Nucleus accumbens (tissue), 56 donors: ENCODE measurements around the gene SLC4A11.

Experiments
- DNase-seq, 56 donors: peaks; one replicate each; lab custom pipeline; 2025; lab: John Stamatoyannopoulos, UW

Gene SLC4A11

DNA sequence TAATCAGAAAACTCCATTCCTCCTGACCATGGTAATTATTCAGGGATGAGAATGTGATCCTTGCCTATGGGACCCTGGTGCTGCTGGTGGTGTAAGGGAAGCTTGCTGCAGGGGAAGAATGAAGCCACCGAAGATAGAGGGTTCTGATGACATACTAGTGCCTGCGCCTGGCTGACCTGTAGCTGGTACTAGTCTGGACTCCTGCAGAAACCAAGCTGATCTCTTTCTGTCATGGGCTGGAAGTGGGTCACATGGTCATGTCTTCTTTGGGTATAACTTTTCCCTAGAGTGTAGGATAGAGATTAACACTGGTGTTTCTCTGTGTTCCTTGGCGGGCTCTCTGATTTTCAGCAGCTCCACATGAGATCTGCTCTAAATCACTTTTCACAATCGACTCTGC lies 8.6 kb upstream of the SLC4A11 start:
- DNase-seq = no peak

DNA sequence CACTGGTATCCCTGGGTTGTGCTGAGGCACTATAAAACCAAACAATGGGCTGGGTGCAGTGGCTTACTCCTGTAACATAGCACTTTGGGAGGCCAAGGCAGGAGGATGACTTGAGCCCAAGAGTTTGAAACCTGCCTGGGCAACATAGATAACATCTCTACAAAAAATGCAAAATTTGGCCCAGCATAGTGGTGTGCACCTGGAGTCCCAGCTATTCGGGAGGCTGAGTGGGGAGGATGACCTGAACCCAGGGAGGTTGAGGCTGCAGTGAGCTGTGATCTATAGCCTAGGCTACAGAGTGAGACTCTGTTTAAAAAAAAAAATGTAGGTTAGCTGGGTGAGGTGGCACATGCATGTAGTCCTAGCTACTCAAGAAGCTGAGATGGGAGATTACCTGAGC lies 7.7 kb upstream of the SLC4A11 start:
- DNase-seq = no peak

- no peak for DNase-seq
Measured at GRCh38 chr20:3245711-3246110, 6.7 kb upstream of the SLC4A11 start.

DNA sequence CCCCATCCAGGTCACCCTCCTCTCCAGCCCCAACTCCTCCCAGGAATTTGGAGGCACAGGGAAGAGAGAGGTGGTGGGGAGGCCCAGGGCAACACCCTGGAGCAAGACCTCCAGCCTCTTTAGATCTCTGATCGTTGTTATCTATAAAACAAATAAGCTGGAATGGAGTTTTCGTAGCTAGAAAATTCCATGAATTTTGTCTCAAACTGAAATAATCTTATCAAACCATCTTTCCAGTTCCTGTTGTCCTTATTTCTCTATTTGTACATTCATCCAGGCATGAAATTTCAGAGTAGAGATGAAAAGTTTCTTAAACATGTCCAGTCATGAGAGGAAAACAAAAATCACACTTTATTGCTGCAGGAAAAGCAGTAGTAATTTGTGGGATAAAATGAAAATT lies 6.2 kb upstream of the SLC4A11 start:
- no peak for DNase-seq

- DNase-seq = no peak
Measured at GRCh38 chr20:3244613-3245012, 5.6 kb upstream of the SLC4A11 start.

GRCh38 chr20:3243718-3244358 lies 4.8 kb upstream of the SLC4A11 start:
- no peak for DNase-seq

DNA sequence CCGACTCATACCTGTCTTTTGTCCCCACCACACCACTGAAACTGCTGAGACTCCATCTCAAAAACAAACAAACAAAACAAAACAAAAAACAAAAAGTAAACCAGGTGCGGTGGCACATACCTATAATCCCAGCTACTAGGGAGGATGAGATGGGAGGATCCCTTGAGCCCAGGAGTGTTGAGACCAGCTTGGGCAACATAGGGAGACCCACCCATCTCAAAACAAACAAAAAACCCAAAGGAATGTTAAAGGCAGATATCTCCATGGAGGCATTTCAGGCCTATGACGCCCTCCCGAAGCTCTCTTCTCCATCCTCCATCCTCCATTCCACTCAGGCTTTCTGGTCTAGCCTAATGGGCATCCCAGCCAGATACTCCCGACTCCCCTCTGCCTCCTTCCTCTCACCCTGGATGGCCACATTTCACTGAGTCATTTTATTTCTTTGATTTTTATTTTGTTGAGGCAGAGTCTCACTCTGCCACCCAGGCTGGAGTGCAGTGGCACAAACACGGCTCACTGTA lies 3.2 kb upstream of the SLC4A11 start:
- no peak for DNase-seq

- DNase-seq = no peak
Measured at GRCh38 chr20:3240776-3241363, 1.9 kb upstream of the SLC4A11 start.

DNA sequence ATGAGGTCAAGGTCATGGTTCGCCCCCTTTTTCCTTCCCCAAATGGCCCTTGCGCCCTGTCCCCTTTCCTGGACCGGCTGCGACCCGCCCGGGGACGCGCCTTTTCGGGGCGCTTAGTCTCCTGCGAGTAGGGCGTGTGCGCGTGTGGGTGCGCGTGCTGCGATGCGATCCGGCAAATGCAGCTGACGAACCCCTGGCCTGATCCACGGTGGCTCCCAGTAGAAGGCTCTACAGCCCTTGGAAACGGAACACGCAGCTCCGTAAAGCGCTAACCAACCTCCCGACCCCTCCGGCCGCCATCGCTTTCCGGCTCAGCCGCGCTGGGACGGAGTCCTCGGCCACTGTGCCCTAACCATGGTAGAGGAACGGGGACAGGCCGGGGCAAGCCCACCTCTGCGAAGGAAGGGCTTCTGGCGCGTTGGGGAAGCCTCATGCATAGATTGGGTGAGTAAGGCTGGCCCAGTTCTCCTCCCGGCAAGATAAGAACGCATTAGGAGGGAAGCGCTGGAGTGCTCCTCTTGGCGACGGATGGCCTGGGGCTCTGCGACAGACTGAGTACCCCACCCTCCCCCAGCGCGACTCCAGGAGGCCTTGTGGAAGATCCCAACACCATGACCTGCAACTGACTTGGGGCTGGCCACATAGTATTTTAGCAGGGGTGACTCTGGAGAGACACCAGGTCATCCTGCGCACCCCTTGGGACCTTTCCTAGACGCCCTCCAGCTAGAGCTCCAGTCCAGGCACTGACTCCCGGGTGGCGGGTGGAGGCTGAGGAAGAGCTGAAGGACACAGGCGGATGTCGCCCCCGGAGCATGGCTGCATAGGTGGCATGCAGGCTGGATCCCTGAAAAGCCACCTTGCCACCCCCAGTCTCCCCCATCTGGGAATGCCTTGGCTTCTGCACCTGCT lies 1.1 kb upstream of the SLC4A11 start:
- DNase-seq = no peak

DNA sequence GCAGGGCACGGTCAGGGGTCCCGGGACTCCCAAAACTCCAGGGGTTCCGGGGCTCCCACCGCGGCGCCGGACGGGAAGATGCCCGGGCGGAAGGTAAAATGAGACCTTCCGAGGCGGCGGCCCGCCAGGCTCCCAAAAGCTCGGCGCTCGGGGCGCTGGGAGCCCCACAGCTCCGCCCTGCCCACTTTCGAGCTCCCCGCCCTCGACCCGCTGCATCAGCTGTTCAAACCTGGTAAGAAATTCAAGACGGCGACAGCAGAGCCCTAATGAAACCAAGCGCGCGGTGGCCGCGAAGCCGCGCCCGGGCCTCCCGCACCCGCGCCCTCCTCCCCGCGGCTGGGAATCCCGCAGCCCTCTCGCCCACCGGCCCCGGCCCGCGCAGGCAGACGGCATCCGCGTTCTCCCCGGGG lies 369 bp downstream of the SLC4A11 start:
- no peak for DNase-seq

DNA sequence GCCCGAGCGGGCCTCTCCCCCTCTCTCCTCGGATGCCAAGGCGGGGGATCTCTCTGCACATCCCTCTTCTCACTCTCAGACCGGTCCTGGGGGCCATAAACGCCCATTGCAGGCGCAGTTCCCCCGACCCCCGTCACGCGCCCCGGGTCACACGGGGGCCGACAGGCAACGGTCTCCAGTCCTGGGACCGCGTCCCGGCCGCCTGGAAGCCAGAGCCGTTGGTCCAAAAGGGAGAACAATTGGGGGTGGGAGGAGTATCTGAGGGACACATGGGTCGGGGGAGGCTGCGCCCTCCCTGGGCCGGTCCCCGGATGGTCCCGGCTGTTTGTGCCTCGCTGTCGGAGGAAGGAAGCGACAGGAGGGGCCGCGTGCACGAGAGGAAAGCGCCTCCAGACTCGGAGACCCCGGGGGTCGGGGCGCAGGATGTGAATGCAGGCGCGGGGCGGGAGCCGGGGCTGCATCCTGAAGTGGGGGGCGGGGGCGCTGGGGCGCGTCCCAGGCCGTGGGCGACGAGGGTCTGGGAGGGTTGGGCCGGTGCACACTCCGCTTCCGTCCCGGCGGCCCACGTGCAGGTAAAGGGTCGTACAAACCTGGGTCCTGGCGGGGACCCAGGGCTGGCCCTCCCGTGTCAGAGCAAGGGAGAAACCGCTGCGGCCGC lies 903 bp downstream of the SLC4A11 start:
- DNase-seq = no peak

DNA sequence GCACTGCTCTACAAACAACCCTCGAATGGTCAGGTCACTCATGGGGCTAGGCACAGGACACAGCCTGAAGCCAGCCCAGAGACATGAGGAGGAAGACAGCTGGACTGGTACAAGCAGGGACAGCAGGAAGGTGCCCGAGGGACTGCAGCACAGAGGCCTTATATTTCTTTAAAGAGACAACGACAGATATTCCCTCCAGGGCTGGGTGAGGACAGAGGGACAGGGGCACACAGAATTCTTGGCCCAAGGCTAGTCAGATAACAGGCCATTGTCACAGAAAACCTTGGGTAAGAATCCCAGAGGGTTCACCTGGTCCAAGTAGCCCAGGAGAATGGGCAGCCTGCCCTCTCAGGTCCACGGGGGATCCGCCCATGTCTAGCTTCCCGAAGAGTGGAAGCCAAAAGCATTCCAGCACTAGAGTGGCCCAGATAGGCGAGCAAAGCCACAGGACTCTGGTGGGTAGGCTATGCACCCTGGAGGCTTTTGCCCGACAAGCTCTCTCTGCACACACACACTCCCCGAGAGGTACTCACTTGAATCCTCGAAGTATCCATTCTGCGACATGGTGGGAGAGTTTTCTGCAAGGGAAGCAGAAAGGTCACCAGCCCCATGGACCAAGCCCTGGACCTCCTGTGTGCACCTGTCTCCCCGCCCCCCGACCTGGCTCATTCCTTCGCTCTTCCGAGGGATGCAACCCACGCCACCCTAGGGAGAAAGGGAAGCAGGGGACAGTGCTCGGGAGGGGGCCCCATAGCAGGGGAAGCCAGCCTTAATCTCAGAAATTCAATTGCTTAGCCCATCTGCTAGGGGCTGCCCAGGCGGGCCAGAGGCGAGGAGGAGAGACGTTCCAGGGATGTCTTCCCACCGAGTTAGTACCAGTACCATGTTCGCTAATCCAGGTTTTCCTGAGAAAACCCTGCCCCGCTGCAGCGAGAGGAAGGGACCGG lies 1.7 kb downstream of the SLC4A11 start:
- no peak for DNase-seq

DNA sequence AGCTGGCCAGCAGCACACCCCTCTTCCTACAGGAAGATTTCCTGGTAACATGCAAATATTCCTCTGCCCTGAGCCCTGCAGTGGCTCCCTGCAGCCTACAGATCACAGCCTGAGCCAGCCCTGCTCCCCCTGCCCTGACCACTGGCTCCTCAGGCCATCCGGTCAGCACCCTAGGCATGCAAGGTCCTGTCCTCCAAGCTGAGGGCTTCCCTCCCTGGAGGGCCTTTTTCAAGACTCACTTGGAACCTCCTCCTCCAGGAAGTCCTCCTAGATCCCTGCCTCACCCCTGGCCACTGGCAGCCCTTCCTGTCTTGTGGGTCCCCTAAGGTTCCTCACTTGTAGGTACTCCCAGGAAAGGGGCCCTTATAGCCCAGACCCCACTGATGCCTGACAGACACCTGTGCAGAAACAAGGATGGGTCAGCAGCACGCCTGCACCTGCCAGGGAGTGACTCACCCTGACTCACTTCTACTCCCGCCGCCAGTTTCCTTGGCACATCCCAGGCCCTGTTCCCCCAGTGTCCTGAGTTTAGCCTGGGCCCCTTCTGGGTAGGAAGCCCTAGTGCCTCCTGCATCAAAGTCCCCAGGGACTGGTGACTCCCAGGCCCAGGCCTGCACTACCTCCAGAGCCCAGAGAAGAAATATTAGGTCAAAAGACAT lies 3.2 kb downstream of the SLC4A11 start:
- DNase-seq = no peak

DNA sequence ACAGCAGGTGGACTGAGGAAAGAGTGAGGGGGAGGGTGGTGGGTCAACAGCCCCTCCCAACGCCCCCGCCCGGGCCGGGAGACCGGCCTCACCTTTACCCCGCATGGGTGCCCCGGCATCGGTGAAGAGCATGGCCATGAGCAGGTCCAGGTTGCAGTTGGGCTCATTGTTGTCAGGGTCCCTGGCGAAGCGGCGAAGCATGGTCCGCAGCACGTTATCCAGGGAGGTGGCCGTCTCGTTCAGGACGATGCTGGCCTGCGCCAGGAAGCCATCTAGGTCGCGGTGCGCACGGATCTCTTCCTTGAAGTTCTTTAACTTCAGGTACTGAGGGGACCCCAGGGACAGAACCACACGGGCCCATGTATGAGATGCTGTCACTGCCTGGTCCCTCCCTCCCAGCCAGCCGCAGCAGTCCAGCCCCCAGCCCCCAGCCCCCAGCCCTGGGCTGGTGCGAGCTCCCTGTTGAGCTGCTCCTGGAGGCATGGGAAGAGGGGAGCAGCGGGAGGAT lies 4.9 kb downstream of the SLC4A11 start:
- DNase-seq = no peak

DNA sequence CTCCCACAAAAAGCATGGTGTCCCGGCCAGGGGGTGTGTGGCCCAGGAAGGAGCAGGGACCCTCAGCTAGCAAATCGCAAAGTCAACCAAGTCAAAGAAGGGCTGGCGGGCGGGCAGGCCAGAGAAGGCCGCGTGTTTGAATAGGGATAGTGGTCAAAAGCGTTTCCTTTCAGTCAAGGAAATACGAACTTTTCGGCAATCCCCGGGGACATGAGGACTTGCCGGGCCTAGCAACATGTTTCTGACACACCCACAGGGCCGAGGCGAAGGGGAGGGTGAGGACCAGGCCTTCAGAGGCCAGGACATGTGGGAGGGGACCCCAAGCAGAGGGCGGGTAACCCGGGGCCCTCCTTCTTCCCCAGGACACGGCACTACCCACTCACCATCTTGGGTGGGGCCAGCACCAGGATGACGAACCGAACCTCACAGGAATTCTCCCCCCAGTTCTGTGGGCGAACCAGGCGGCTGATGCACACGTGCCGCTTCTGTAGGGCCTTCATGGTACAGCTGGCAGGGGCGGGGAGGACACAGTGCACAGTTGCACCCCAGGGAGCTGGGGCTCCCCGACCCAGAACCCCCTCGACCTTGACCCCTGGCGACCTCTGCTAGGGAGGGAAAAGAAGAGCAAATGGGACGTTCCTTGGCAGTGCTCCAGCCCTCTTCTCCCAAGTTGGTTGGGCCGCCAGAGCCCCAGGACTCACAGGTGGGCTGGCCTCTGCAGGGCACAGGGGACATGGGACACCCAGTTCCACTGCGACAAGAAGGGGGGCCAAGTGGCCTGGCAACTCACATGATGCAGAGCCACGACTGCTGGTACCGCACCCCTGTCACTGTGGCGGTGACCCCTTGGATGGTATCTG lies 5.6 kb downstream of the SLC4A11 start:
- DNase-seq = no peak

GRCh38 chr20:3231889-3232588 lies 7.0 kb downstream of the SLC4A11 start:
- no peak for DNase-seq

DNA sequence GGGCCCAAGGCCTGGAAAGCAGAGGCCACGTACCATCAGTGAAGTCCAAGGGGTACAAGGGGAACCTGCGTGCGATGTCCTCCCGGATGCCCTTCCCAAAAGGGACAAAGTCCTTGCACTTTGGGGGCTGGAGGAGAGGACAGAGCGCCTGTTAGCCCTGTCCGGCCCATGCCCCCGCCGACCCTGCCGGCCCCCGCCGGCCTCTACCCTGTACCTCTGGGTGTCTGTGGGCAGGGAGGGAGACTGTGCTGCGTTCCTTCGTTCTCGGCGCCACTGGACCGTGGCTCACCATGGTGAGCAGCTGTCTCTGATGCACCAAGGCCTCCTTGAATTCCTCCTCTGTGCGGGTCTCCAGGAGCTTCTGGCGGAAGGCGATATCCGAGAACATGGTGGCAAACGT lies 7.9 kb downstream of the SLC4A11 start:
- no peak for DNase-seq
